ENCODE measurements around the gene TTC27. TPM values are rescaled to one million over a fixed set of nuclear protein-coding genes. Genes with fewer than 3 reads are reported as not detected.
"Not testable (repeated sequence)": the region's sequence is repeated elsewhere in the genome, so short reads cannot be mapped to it uniquely, and the experiment has no call there.

The TTC27 gene
- total RNA-seq, 2 donors from 2014 or later, result 5.9 to 6.0 TPM

- H3K9me3 ChIP-seq, result no peaks in the 10 kb centered on the region
- H3K27me3 ChIP-seq, result no peaks in the 10 kb centered on the region
- H3K4me3 ChIP-seq, result no peak overlapping the region
- H3K4me1 ChIP-seq, result peaks cover 3 to 28% of the 10 kb centered on the region in 2 donors
- TF ChIP-seq CTCF (IDR thresholded peaks at IDR 0.05), result no peak
- peak overlapping the region; percentile 65 to 87 for H3K27ac ChIP-seq
- H3K36me3 ChIP-seq, result no peaks in the 10 kb centered on the region
- no peak for DNase-seq (ENCODE audit: low spot score)
These were observed 92.3 kb downstream of the TTC27 start for GRCh38 chr2:32719933-32720716.

- no peak for TF ChIP-seq CTCF (IDR thresholded peaks at IDR 0.05)
- peaks cover 2% of the 10 kb centered on the region for H3K36me3 ChIP-seq
- no peak for DNase-seq (ENCODE audit: low spot score)
- H3K9me3 ChIP-seq, result no peaks in the 10 kb centered on the region
- peaks cover 3 to 23% of the 10 kb centered on the region in 2 donors for H3K4me1 ChIP-seq
- peak overlapping the region; percentile 65 to 87 for H3K27ac ChIP-seq
- no peak overlapping the region for H3K4me3 ChIP-seq
- no peaks in the 10 kb centered on the region for H3K27me3 ChIP-seq
These were observed 92.9 kb downstream of the TTC27 start for GRCh38 chr2:32720771-32721170.

- peaks cover 4% of the 10 kb centered on the region for H3K36me3 ChIP-seq
- no peaks in the 10 kb centered on the region for H3K9me3 ChIP-seq
- TF ChIP-seq CTCF (IDR thresholded peaks at IDR 0.05), result no peak
- peak overlapping the region; percentile 65 to 87 for H3K27ac ChIP-seq
- H3K4me1 ChIP-seq, result peaks cover 3 to 23% of the 10 kb centered on the region in 2 donors
- no peak overlapping the region for H3K4me3 ChIP-seq
- H3K27me3 ChIP-seq, result no peaks in the 10 kb centered on the region
- no peak for DNase-seq (ENCODE audit: low spot score)
These were observed 93.5 kb downstream of the TTC27 start for GRCh38 chr2:32721376-32721775.

- Histone ChIP-seq H3K36me3 (peaks cover 4% of the 10 kb centered on the region), H3K27ac (no peak overlapping the region), H3K27me3 (no peaks in the 10 kb centered on the region), H3K4me1 (peaks cover 3 to 23% of the 10 kb centered on the region in 2 donors), H3K9me3 (no peaks in the 10 kb centered on the region), H3K4me3 (no peak overlapping the region)
- DNase-seq (ENCODE audit: low spot score), result no peak
- no peak for TF ChIP-seq CTCF (IDR thresholded peaks at IDR 0.05)
These were observed 95.7 kb downstream of the TTC27 start for GRCh38 chr2:32723467-32724079.

- DNase-seq (ENCODE audit: low spot score); H3K4me3 ChIP-seq; H3K9me3 ChIP-seq; H3K36me3 ChIP-seq; H3K27me3 ChIP-seq; H3K4me1 ChIP-seq; H3K27ac ChIP-seq: not testable (repeated sequence)
These were observed 98.8 kb downstream of the TTC27 start for GRCh38 chr2:32726678-32727077.

- peaks cover 4% of the 10 kb centered on the region for H3K36me3 ChIP-seq
- no peak overlapping the region for H3K27ac ChIP-seq
- no peak for TF ChIP-seq CTCF (IDR thresholded peaks at IDR 0.05)
- no peaks in the 10 kb centered on the region for H3K27me3 ChIP-seq
- H3K4me1 ChIP-seq, result no peaks in the 10 kb centered on the region
- DNase-seq (ENCODE audit: low spot score), result no peak
- H3K9me3 ChIP-seq, result no peaks in the 10 kb centered on the region
- H3K4me3 ChIP-seq, result no peak overlapping the region
These were observed 99.3 kb downstream of the TTC27 start for GRCh38 chr2:32727157-32727556.

- not testable (repeated sequence) for H3K9me3 ChIP-seq; H3K4me3 ChIP-seq; DNase-seq (ENCODE audit: low spot score); H3K27ac ChIP-seq; H3K4me1 ChIP-seq; H3K36me3 ChIP-seq; H3K27me3 ChIP-seq
These were observed 103.1 kb downstream of the TTC27 start for GRCh38 chr2:32730958-32731357.
